GM18870 (cell line): Measurements from ENCODE around the gene TPD52L1.

Source experiments
- ATAC-seq: cut with Tn5 transposase; IDR thresholded peaks from one replicate; pipeline ENCODE4 v1.9.1; 2021; ENCODE audit warnings: moderate library complexity; ENCODE audit not compliant: unreplicated experiment

The TPD52L1 gene

GRCh38 chr6:125174626-125175025 lies 21.1 kb downstream of the TPD52L1 start:
- no peak for ATAC-seq

- ATAC-seq, result no peak
These were observed 22.0 kb downstream of the TPD52L1 start for GRCh38 chr6:125175466-125176048.

- no peak for ATAC-seq
These were observed 28.9 kb downstream of the TPD52L1 start for GRCh38 chr6:125182237-125183008.

DNA sequence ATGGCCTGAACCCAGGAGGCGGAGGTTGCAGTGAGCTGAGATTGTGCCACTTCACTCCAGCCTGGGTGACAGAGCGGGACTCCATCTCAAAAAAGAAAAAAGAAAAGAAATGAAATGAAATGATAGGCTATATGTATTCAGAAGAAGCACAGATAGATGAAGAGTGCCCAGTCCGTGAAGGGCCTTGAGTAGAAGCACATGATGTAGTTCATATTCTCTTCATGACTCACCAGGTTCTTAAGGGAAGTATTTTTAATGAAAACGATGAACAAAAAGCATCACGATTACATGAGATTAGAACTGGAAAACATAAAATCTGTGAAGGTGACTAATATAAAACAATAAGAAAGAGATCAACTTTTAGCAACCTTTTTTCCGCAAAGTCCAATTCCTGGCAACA lies 29.8 kb downstream of the TPD52L1 start:
- ATAC-seq, result no peak

- no peak for ATAC-seq
These were observed 34.5 kb downstream of the TPD52L1 start for GRCh38 chr6:125188037-125188436.

GRCh38 chr6:125188594-125189203 lies 35.1 kb downstream of the TPD52L1 start:
- no peak for ATAC-seq

GRCh38 chr6:125189494-125189893 lies 35.9 kb downstream of the TPD52L1 start:
- no peak for ATAC-seq

- ATAC-seq, result no peak
These were observed 37.1 kb downstream of the TPD52L1 start for GRCh38 chr6:125190667-125191066.

- peak; percentile 98 for ATAC-seq
These were observed 38.5 kb downstream of the TPD52L1 start for GRCh38 chr6:125191916-125192609.

DNA sequence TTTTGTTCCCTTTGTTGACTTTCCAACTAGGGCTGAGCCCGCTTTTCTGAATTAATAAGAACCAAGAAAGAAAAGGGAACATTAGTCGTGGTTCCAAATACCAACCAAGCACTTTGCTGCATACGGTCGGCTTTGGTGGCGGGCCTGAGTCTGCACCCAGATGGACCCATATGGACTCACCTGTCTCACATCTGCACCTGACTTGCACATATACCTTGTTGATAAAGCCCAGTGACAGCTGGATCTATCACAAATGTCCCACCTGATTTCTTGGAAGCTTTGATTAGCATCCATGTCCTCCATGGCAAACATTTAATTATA lies 39.0 kb downstream of the TPD52L1 start:
- no peak for ATAC-seq

DNA sequence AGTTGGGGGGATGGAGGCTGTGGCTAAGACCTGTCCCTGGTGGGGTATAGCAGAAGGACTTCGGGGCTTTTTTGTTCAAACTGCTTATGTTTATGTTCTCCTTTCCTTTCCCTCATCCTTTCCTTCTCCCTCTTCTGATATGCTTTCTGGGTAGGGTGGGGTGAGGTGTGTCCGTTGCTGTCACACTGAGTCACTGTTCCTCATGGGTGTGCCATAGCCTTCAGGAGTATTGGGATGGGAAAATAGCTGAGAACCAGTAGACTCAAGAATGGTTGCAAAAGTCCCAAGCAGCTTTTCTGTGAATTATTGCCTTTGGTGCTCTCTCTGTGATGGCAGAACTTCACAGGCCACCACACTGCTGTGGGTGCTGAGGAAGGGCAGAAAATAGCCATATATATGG lies 39.6 kb downstream of the TPD52L1 start:
- ATAC-seq, result no peak

- ATAC-seq, result no peak
These were observed 41.4 kb downstream of the TPD52L1 start for GRCh38 chr6:125194941-125195340.

GRCh38 chr6:125195526-125195925 lies 42.0 kb downstream of the TPD52L1 start:
- ATAC-seq, result no peak

DNA sequence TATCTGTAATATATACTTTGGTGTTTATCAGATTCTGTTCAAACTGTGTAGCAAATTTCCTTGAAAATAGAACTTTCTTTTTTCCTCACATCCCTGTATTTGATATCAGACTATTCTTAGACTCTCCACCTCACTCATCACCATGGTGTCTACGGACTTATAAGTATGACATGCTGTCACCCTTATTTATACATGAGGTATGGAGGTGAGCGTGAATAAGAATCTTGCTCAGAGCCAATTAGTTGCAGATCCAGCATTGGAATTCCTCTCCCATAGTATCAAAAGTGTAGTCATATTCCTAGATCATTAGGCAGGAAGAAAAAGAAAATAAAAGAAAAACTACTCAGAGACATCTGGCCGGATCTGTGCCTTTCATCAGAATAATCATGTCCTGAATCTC lies 43.0 kb downstream of the TPD52L1 start:
- no peak for ATAC-seq

DNA sequence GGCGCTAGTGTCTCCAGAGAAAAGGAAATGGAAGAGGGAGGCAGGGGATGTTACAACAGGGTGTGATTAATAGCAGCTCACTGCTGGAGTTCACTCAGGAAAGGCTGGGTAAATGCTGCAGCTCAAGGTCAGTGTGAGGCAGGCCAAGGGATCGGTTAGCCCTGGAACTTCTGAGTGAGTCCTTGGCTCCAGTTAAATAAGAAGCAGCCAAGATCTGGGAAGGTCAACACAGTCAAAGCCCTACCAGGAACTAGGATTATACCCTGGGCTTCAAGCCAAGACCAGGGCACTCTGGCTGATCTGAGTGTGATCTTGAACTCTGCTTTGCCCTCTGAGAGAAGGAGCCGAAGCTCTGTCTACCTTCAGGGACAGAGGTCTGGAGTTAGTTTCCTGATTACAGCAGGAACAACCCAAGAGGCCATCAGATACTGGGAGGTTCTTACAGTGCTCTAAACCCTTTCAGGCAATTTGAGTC lies 44.3 kb downstream of the TPD52L1 start:
- ATAC-seq, result no peak

GRCh38 chr6:125198398-125198937 lies 44.9 kb downstream of the TPD52L1 start:
- ATAC-seq, result no peak

DNA sequence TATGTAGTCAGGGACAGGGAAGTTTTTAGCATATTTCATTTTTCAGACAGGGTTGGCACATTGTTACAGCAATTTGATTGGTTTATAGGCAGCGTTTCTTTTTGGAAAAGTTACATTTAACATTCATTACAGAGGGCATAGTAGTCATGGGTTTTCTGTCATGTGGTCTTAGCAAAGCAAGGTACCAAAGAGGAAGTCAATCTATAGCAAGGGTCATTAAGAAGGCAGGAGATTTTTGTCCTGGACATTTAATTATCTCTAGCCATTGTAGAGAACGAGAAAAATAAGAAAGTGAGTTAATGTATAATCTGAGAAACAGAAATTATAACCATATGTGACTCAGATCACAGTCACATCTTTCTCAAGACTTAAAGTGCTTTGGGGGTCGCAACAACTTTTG lies 47.4 kb downstream of the TPD52L1 start:
- no peak for ATAC-seq

DNA sequence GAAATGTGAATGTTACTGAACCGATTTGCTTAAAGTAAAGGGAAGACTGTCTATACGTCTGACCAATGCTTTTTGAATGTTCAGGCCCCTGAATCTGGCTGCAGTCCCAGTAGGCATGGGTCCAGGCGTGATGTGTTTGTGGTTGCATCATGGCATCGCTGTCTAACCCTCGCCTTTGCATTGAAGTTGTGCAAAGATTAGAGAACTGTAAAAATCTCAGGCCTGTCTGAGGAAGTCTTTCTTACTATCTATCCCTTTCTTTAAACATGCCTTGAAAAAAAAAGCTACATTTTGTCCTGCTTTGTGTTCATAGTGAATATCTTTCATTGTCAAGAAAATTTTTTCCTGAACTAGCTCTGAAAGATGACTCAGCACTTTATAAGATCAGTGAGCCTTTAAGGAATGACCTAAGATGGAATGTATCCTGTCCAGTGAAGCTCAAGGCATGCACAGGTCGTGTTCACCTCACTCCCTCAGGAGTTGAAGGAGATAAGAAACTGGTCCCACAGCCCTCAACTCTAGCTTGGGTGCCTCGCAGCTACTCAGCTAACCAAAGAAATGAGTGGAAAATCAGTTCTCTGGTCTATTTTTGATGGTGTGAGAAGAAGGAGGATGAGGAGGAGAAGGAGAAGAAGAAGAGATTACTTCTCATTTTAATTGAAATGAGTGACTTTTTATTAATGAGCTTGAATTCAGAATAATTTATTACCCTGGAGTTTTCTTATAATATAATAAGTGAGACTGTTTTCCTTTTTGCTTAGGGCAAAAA lies 48.6 kb downstream of the TPD52L1 start:
- no peak for ATAC-seq

- ATAC-seq, result no peak
These were observed 49.8 kb downstream of the TPD52L1 start for GRCh38 chr6:125203395-125203794.

- ATAC-seq, result no peak
These were observed 52.4 kb downstream of the TPD52L1 start for GRCh38 chr6:125205931-125206330.

- ATAC-seq, result no peak
These were observed 52.8 kb downstream of the TPD52L1 start for GRCh38 chr6:125206389-125206788.
